ENCODE results near the gene HNRNPA1L2.
A peak's percentile ranks its signal among the peaks of the same experiment; 100 is the strongest.
"Not testable (repeated sequence)": the region's sequence is repeated elsewhere in the genome, so short reads cannot be mapped to it uniquely, and the experiment has no call there.

The HNRNPA1L2 gene

GRCh38 chr13:52606795-52607194, 35.4 kb upstream of the HNRNPA1L2 start:
- not testable (repeated sequence) for H3K27ac ChIP-seq (ENCODE audit: low read depth, low read length); H3K9me3 ChIP-seq (ENCODE audit: control insufficient read depth in 5 of 5, low read length in 5 of 5)

GRCh38 chr13:52608184-52608583, 34.0 kb upstream of the HNRNPA1L2 start:
- H3K36me3 ChIP-seq (ENCODE audit: control insufficient read depth in 5 of 5, insufficient read depth in 5 of 5, low read length in 5 of 5); H3K27me3 ChIP-seq (ENCODE audit: control insufficient read depth in 5 of 5, insufficient read depth in 4 of 5, low read length in 5 of 5); H3K9ac ChIP-seq (ENCODE audit: low read length in 5 of 5); H3K27ac ChIP-seq (ENCODE audit: low read depth, low read length); H3K4me1 ChIP-seq (ENCODE audit: control insufficient read depth in 5 of 5, insufficient read depth in 5 of 5, low read length in 5 of 5); H3K9me3 ChIP-seq (ENCODE audit: control insufficient read depth in 5 of 5, low read length in 5 of 5); H3K4me3 ChIP-seq (ENCODE audit: low read depth in 1 of 5, low read length in 5 of 5): not testable (repeated sequence)

More at GRCh38 chr13:52606795-52607194, 35.4 kb upstream of the HNRNPA1L2 start:
- not testable (repeated sequence) for H3K9ac ChIP-seq (ENCODE audit: low read length in 5 of 5); H3K4me3 ChIP-seq (ENCODE audit: low read depth in 1 of 5, low read length in 5 of 5); H3K4me1 ChIP-seq (ENCODE audit: control insufficient read depth in 5 of 5, insufficient read depth in 5 of 5, low read length in 5 of 5); H3K36me3 ChIP-seq (ENCODE audit: control insufficient read depth in 5 of 5, insufficient read depth in 5 of 5, low read length in 5 of 5); H3K27me3 ChIP-seq (ENCODE audit: control insufficient read depth in 5 of 5, insufficient read depth in 4 of 5, low read length in 5 of 5)

GRCh38 chr13:52609013-52609606, 33.1 kb upstream of the HNRNPA1L2 start:
- H3K4me1 ChIP-seq (ENCODE audit: control insufficient read depth in 5 of 5, insufficient read depth in 5 of 5, low read length in 5 of 5); H3K9ac ChIP-seq (ENCODE audit: low read length in 5 of 5); H3K9me3 ChIP-seq (ENCODE audit: control insufficient read depth in 5 of 5, low read length in 5 of 5); H3K36me3 ChIP-seq (ENCODE audit: control insufficient read depth in 5 of 5, insufficient read depth in 5 of 5, low read length in 5 of 5); H3K27me3 ChIP-seq (ENCODE audit: control insufficient read depth in 5 of 5, insufficient read depth in 4 of 5, low read length in 5 of 5); H3K4me3 ChIP-seq (ENCODE audit: low read depth in 1 of 5, low read length in 5 of 5); H3K27ac ChIP-seq (ENCODE audit: low read depth, low read length): not testable (repeated sequence)

GRCh38 chr13:52610158-52610557, 32.1 kb upstream of the HNRNPA1L2 start:
- H3K4me3 ChIP-seq (ENCODE audit: low read depth in 1 of 5, low read length in 5 of 5); H3K36me3 ChIP-seq (ENCODE audit: control insufficient read depth in 5 of 5, insufficient read depth in 5 of 5, low read length in 5 of 5); H3K9ac ChIP-seq (ENCODE audit: low read length in 5 of 5); H3K4me1 ChIP-seq (ENCODE audit: control insufficient read depth in 5 of 5, insufficient read depth in 5 of 5, low read length in 5 of 5); H3K9me3 ChIP-seq (ENCODE audit: control insufficient read depth in 5 of 5, low read length in 5 of 5); H3K27me3 ChIP-seq (ENCODE audit: control insufficient read depth in 5 of 5, insufficient read depth in 4 of 5, low read length in 5 of 5); H3K27ac ChIP-seq (ENCODE audit: low read depth, low read length): not testable (repeated sequence)

GRCh38 chr13:52615134-52615801, 27.0 kb upstream of the HNRNPA1L2 start:
- no peak overlapping the region for H3K4me3 ChIP-seq (ENCODE audit: low read depth in 1 of 5, low read length in 5 of 5)
- H3K27me3 ChIP-seq (ENCODE audit: control insufficient read depth in 5 of 5, insufficient read depth in 4 of 5, low read length in 5 of 5), result no peaks in the 10 kb centered on the region
- no peak overlapping the region for H3K9ac ChIP-seq (ENCODE audit: low read length in 5 of 5)
- no peaks in the 10 kb centered on the region for H3K36me3 ChIP-seq (ENCODE audit: control insufficient read depth in 5 of 5, insufficient read depth in 5 of 5, low read length in 5 of 5)
- no peaks in the 10 kb centered on the region for H3K9me3 ChIP-seq (ENCODE audit: control insufficient read depth in 5 of 5, low read length in 5 of 5)
- no peak overlapping the region for H3K27ac ChIP-seq (ENCODE audit: low read depth, low read length)
- H3K4me1 ChIP-seq (ENCODE audit: control insufficient read depth in 5 of 5, insufficient read depth in 5 of 5, low read length in 5 of 5), result peaks cover 3 to 22% (median 12%) of the 10 kb centered on the region in 5 donors

GRCh38 chr13:52615812-52616211, 26.4 kb upstream of the HNRNPA1L2 start:
- Histone ChIP-seq H3K36me3 (ENCODE audit: control insufficient read depth in 5 of 5, insufficient read depth in 5 of 5, low read length in 5 of 5) (no peaks in the 10 kb centered on the region), H3K4me1 (ENCODE audit: control insufficient read depth in 5 of 5, insufficient read depth in 5 of 5, low read length in 5 of 5) (peaks cover 3 to 22% (median 12%) of the 10 kb centered on the region in 5 donors), H3K27ac (ENCODE audit: low read depth, low read length) (no peak overlapping the region), H3K9ac (ENCODE audit: low read length in 5 of 5) (no peak overlapping the region), H3K9me3 (ENCODE audit: control insufficient read depth in 5 of 5, low read length in 5 of 5) (no peaks in the 10 kb centered on the region), H3K27me3 (ENCODE audit: control insufficient read depth in 5 of 5, insufficient read depth in 4 of 5, low read length in 5 of 5) (no peaks in the 10 kb centered on the region), H3K4me3 (ENCODE audit: low read depth in 1 of 5, low read length in 5 of 5) (no peak overlapping the region)

- no peaks in the 10 kb centered on the region for H3K36me3 ChIP-seq (ENCODE audit: control insufficient read depth in 5 of 5, insufficient read depth in 5 of 5, low read length in 5 of 5)
- peaks cover 3 to 22% (median 12%) of the 10 kb centered on the region in 5 donors for H3K4me1 ChIP-seq (ENCODE audit: control insufficient read depth in 5 of 5, insufficient read depth in 5 of 5, low read length in 5 of 5)
- no peaks in the 10 kb centered on the region for H3K27me3 ChIP-seq (ENCODE audit: control insufficient read depth in 5 of 5, insufficient read depth in 4 of 5, low read length in 5 of 5)
- H3K27ac ChIP-seq (ENCODE audit: low read depth, low read length), result peak overlapping the region; percentile 41
- no peaks in the 10 kb centered on the region for H3K9me3 ChIP-seq (ENCODE audit: control insufficient read depth in 5 of 5, low read length in 5 of 5)
- H3K4me3 ChIP-seq (ENCODE audit: low read depth in 1 of 5, low read length in 5 of 5), result peak overlapping the region; percentile 86 to 99 (median 96)
- peak overlapping the region; percentile 38 to 85 (median 74) for H3K9ac ChIP-seq (ENCODE audit: low read length in 5 of 5)
Measured at GRCh38 chr13:52617070-52618060, 24.9 kb upstream of the HNRNPA1L2 start.

- H3K27me3 ChIP-seq (ENCODE audit: control insufficient read depth in 5 of 5, insufficient read depth in 4 of 5, low read length in 5 of 5); H3K4me3 ChIP-seq (ENCODE audit: low read depth in 1 of 5, low read length in 5 of 5); H3K9me3 ChIP-seq (ENCODE audit: control insufficient read depth in 5 of 5, low read length in 5 of 5); H3K4me1 ChIP-seq (ENCODE audit: control insufficient read depth in 5 of 5, insufficient read depth in 5 of 5, low read length in 5 of 5); H3K27ac ChIP-seq (ENCODE audit: low read depth, low read length): not testable (repeated sequence)
- Histone ChIP-seq H3K36me3 (ENCODE audit: control insufficient read depth in 5 of 5, insufficient read depth in 5 of 5, low read length in 5 of 5) (peaks cover 7 to 23% (median 19%) of the 10 kb centered on the region in 5 donors), H3K9ac (ENCODE audit: low read length in 5 of 5) (peak overlapping the region in 1 of 5 donors; percentile 45)
Measured at GRCh38 chr13:52631083-52631690, 11.0 kb upstream of the HNRNPA1L2 start.

GRCh38 chr13:52638666-52639328, 3.4 kb upstream of the HNRNPA1L2 start:
- H3K9ac ChIP-seq (ENCODE audit: low read length in 5 of 5), result no peak overlapping the region
- H3K27ac ChIP-seq (ENCODE audit: low read depth, low read length), result no peak overlapping the region
- H3K4me3 ChIP-seq (ENCODE audit: low read depth in 1 of 5, low read length in 5 of 5), result no peak overlapping the region
- H3K36me3 ChIP-seq (ENCODE audit: control insufficient read depth in 5 of 5, insufficient read depth in 5 of 5, low read length in 5 of 5), result peaks cover 3 to 15% (median 5%) of the 10 kb centered on the region in 5 donors
- H3K4me1 ChIP-seq (ENCODE audit: control insufficient read depth in 5 of 5, insufficient read depth in 5 of 5, low read length in 5 of 5), result no peaks in the 10 kb centered on the region
- H3K27me3 ChIP-seq (ENCODE audit: control insufficient read depth in 5 of 5, insufficient read depth in 4 of 5, low read length in 5 of 5), result no peaks in the 10 kb centered on the region
- H3K9me3 ChIP-seq (ENCODE audit: control insufficient read depth in 5 of 5, low read length in 5 of 5), result no peaks in the 10 kb centered on the region

All from subcutaneous abdominal adipose tissue (tissue), 5 donors.